ENCODE measurements around the gene WDR73. TPM values are rescaled to one million over a fixed set of nuclear protein-coding genes. Genes with fewer than 3 reads are reported as not detected.

WDR73 gene
- polyA plus RNA-seq, 6 donors from 2014 or later = 15.0 to 22.2 (median 18.0) TPM

DNA sequence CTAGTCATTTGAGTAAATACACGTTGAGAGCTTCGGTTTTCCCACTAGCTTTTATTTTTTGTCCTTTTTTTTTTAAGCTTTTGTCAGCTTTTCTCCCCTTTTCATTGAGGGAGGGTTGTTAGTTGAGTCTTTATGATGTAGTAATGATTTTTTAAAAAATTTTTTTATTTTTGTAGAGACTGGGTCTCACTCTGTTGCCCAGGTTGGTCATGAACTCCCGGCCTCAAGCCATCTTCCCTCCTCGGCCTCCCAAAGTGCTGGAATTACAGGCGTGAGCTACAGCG is 52.6 kb downstream of the WDR73 start:
- peaks cover 39 to 71% (median 64%) of the 10 kb centered on the region in 3 donors for H3K4me1 Mint-ChIP-seq
- H3K9me3 Mint-ChIP-seq = peaks cover 0 to 2% (median 0%) of the 10 kb centered on the region in 7 donors
- peak overlapping the region in 3 of 6 donors; percentile 73 to 91 (median 85) for H3K27ac Mint-ChIP-seq
- H3K27me3 Mint-ChIP-seq = no peaks in the 10 kb centered on the region
- H3K4me3 Mint-ChIP-seq = peak overlapping the region; percentile 85 to 99 (median 96)
- H3K36me3 Mint-ChIP-seq = peaks cover 0 to 7% of the 10 kb centered on the region in 2 donors
- DNase-seq (no peak), ATAC-seq (ENCODE audit: low read depth in 2 of 2) (no peak)

GRCh38 chr15:84600687-84601554 is 53.2 kb downstream of the WDR73 start, which contains the start of gene ZSCAN2:
Gene ZSCAN2 (plus strand): TSS chr15:84601009. CDS start chr15:84603928, 2,919 bp downstream.
- Mint-ChIP-seq H3K36me3 (peaks cover 0 to 2% of the 10 kb centered on the region in 2 donors), H3K9me3 (peaks cover 0 to 2% (median 0%) of the 10 kb centered on the region in 7 donors), H3K4me3 (peak within 1 kb of the TSS; percentile 85 to 99 (median 96)), H3K4me1 (peaks cover 38 to 65% (median 61%) of the 10 kb centered on the region in 3 donors), H3K27ac (peak within 1 kb of the TSS; percentile 14 to 94 (median 88)), H3K27me3 (no peaks in the 10 kb centered on the region)
- ATAC-seq (ENCODE audit: low read depth in 2 of 2) (peak; percentile 91), DNase-seq (peak; percentile 95)

GRCh38 chr15:84600331-84600686 is 53.8 kb downstream of the WDR73 start:
- Mint-ChIP-seq H3K27me3 (no peaks in the 10 kb centered on the region), H3K4me1 (peaks cover 32 to 60% (median 59%) of the 10 kb centered on the region in 3 donors), H3K9me3 (peaks cover 0 to 2% (median 0%) of the 10 kb centered on the region in 7 donors), H3K27ac (peak overlapping the region in 5 of 6 donors; percentile 73 to 94 (median 90)), H3K36me3 (no peaks in the 10 kb centered on the region), H3K4me3 (peak overlapping the region; percentile 85 to 99 (median 96))
- no peak for DNase-seq
- peak; percentile 4 to 13 for ATAC-seq (ENCODE audit: low read depth in 2 of 2)

GRCh38 chr15:84599906-84600305 is 54.2 kb downstream of the WDR73 start:
- Mint-ChIP-seq H3K36me3 (no peaks in the 10 kb centered on the region), H3K4me1 (peaks cover 28 to 56% (median 55%) of the 10 kb centered on the region in 3 donors), H3K4me3 (peak overlapping the region; percentile 84 to 98 (median 96)), H3K27me3 (no peaks in the 10 kb centered on the region), H3K27ac (peak overlapping the region in 2 of 6 donors; percentile 37 to 73), H3K9me3 (peaks cover 0 to 2% (median 0%) of the 10 kb centered on the region in 7 donors)
- no peak for ATAC-seq (ENCODE audit: low read depth in 2 of 2)
- DNase-seq = no peak

GRCh38 chr15:84598993-84599392 is 55.1 kb downstream of the WDR73 start:
- DNase-seq = no peak
- no peak for ATAC-seq (ENCODE audit: low read depth in 2 of 2)
- Mint-ChIP-seq H3K27ac (peak overlapping the region; percentile 85 to 98 (median 94)), H3K9me3 (peaks cover 0 to 2% (median 0%) of the 10 kb centered on the region in 7 donors), H3K36me3 (peaks cover 0 to 6% of the 10 kb centered on the region in 2 donors), H3K4me1 (peaks cover 23 to 51% (median 48%) of the 10 kb centered on the region in 3 donors), H3K4me3 (peak overlapping the region; percentile 6 to 96 (median 70)), H3K27me3 (no peaks in the 10 kb centered on the region)

GRCh38 chr15:84598250-84598649 is 55.8 kb downstream of the WDR73 start:
- peak; percentile 71 to 73 for ATAC-seq (ENCODE audit: low read depth in 2 of 2)
- peak overlapping the region; percentile 35 to 96 (median 66) for H3K4me3 Mint-ChIP-seq
- H3K27me3 Mint-ChIP-seq = no peaks in the 10 kb centered on the region
- H3K4me1 Mint-ChIP-seq = peaks cover 17 to 44% (median 42%) of the 10 kb centered on the region in 3 donors
- H3K9me3 Mint-ChIP-seq = peaks cover 0 to 2% (median 0%) of the 10 kb centered on the region in 7 donors
- H3K36me3 Mint-ChIP-seq = peaks cover 0 to 10% of the 10 kb centered on the region in 2 donors
- H3K27ac Mint-ChIP-seq = peak overlapping the region; percentile 85 to 98 (median 94)
- peak; percentile 81 for DNase-seq

DNA sequence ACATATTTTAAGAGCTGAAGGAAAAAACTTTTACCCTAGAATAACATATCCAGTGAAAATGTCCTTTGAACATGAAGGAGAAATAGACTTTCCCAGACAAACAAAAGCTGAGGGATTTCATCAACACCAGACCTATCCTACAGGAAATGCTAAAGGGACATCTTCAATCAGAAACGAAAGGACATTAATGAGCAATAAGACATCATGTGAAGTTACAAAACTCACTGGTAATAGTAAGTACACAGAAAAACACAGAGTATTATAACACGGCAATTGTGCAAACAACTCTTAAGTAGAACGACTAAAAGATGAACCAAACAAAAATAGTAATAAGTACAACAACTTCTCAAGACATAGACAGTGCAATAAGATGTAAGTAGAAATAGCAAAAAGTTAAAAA is 56.8 kb downstream of the WDR73 start:
- DNase-seq (no peak), ATAC-seq (ENCODE audit: low read depth in 2 of 2) (no peak)
- Mint-ChIP-seq H3K4me1 (peaks cover 17 to 44% (median 39%) of the 10 kb centered on the region in 3 donors), H3K27ac (peak overlapping the region in 4 of 6 donors; percentile 8 to 89 (median 58)), H3K27me3 (no peaks in the 10 kb centered on the region), H3K9me3 (peaks cover 0 to 2% (median 0%) of the 10 kb centered on the region in 7 donors), H3K4me3 (peak overlapping the region in 2 of 8 donors; percentile 25 to 26), H3K36me3 (peaks cover 0 to 10% of the 10 kb centered on the region in 2 donors)

GRCh38 chr15:84595660-84596059 is 58.4 kb downstream of the WDR73 start:
- Mint-ChIP-seq H3K4me3 (no peak overlapping the region), H3K9me3 (peaks cover 0 to 2% (median 0%) of the 10 kb centered on the region in 7 donors), H3K27me3 (no peaks in the 10 kb centered on the region), H3K36me3 (peaks cover 0 to 10% of the 10 kb centered on the region in 2 donors), H3K4me1 (peaks cover 14 to 35% (median 31%) of the 10 kb centered on the region in 3 donors), H3K27ac (no peak overlapping the region)
- ATAC-seq (ENCODE audit: low read depth in 2 of 2) (no peak), DNase-seq (no peak)

- H3K27me3 Mint-ChIP-seq = no peaks in the 10 kb centered on the region
- ATAC-seq (ENCODE audit: low read depth in 2 of 2) (no peak), DNase-seq (no peak)
- peak overlapping the region in 1 of 6 donors; percentile 46 for H3K27ac Mint-ChIP-seq
- peaks cover 8 to 26% (median 22%) of the 10 kb centered on the region in 3 donors for H3K4me1 Mint-ChIP-seq
- H3K36me3 Mint-ChIP-seq = peaks cover 0 to 10% of the 10 kb centered on the region in 2 donors
- peaks cover 0 to 2% (median 0%) of the 10 kb centered on the region in 7 donors for H3K9me3 Mint-ChIP-seq
- H3K4me3 Mint-ChIP-seq = peak overlapping the region in 1 of 8 donors; percentile 22
Measured at GRCh38 chr15:84594617-84595290, 59.3 kb downstream of the WDR73 start.

DNA sequence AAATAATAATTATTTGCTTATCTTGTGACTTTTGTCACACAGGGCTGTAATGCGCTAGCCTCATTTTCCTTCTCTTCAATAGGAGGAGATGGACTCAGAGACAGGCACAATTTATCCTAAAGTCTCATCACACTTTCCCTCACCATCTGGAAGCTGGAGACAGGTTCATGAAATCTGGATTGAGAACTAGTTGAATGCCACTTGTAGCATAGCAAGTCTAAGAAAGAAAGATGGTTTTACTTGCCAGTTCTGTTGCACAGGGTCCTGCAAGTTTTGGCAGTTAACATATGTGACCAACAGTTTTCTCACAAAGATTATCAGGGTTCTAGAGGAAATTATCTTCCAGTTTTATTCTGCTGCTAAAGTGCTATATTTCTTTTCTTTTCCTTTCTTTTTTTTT is 62.3 kb downstream of the WDR73 start:
- Mint-ChIP-seq H3K4me3 (no peak overlapping the region), H3K27me3 (no peaks in the 10 kb centered on the region), H3K4me1 (peaks cover 0 to 7% (median 5%) of the 10 kb centered on the region in 3 donors), H3K9me3 (peaks cover 0 to 2% (median 0%) of the 10 kb centered on the region in 7 donors), H3K36me3 (peaks cover 0 to 10% of the 10 kb centered on the region in 2 donors), H3K27ac (no peak overlapping the region)
- DNase-seq = no peak
- ATAC-seq (ENCODE audit: low read depth in 2 of 2) = no peak

DNA sequence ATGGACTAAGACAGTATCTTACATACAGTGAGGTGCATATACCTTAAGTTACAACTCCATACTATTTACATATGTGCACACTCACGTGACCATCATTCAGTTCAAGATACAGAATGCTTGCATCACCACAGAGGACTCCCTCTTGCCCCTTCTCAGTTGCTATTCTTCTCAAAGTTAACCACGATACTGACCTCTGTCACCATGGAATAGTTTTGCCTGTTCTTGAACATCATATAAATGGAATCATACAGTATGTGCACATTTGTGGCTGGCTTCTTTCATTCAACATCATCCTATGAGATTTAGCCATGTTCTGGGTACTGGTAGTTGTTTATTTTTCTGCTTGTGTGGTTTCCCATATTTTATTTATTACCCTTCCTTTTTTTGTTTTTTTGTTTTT is 63.7 kb downstream of the WDR73 start:
- ATAC-seq (ENCODE audit: low read depth in 2 of 2) (no peak), DNase-seq (no peak)
- Mint-ChIP-seq H3K4me3 (no peak overlapping the region), H3K4me1 (peaks cover 0 to 5% (median under 1%) of the 10 kb centered on the region in 3 donors), H3K36me3 (peaks cover 0 to 10% of the 10 kb centered on the region in 2 donors), H3K27ac (peak overlapping the region in 2 of 6 donors; percentile 2 to 18), H3K9me3 (peaks cover 0 to 2% (median 0%) of the 10 kb centered on the region in 7 donors), H3K27me3 (peaks cover 0 to 5% (median 4%) of the 10 kb centered on the region in 3 donors)
